Superior temporal gyrus (tissue), 1 donor: ENCODE results near the gene PCLO.
"Not testable (repeated sequence)": the region's sequence is repeated elsewhere in the genome, so short reads cannot be mapped to it uniquely, and the experiment has no call there.

ENCODE experiments used
- DNase-seq: peaks from one replicate; pipeline ENCODE4 v3.0.0-alpha.2; 2016; ENCODE audit errors: extremely low spot score

PCLO gene

GRCh38 chr7:82964150-82964882 is 198.4 kb downstream of the PCLO start:
- DNase-seq: no peak

- DNase-seq: no peak
Observed at GRCh38 chr7:82961240-82961639, 201.4 kb downstream of the PCLO start.

- no peak for DNase-seq
Observed at GRCh38 chr7:82959528-82959927, 203.2 kb downstream of the PCLO start.

- DNase-seq: no peak
Observed at GRCh38 chr7:82957521-82957920, 205.2 kb downstream of the PCLO start.

- DNase-seq: no peak
Observed at GRCh38 chr7:82953324-82954027, 209.2 kb downstream of the PCLO start.

GRCh38 chr7:82950436-82950835 is 212.2 kb downstream of the PCLO start:
- no peak for DNase-seq

GRCh38 chr7:82945480-82945879 is 217.2 kb downstream of the PCLO start:
- DNase-seq: no peak

GRCh38 chr7:82945056-82945455 is 217.6 kb downstream of the PCLO start:
- no peak for DNase-seq

GRCh38 chr7:82932516-82932915 is 230.2 kb downstream of the PCLO start:
- DNase-seq: no peak

GRCh38 chr7:82926477-82926876 is 236.2 kb downstream of the PCLO start:
- no peak for DNase-seq

GRCh38 chr7:82925331-82925730 is 237.4 kb downstream of the PCLO start:
- no peak for DNase-seq

GRCh38 chr7:82906502-82906901 is 256.2 kb downstream of the PCLO start:
- DNase-seq: no peak

GRCh38 chr7:82904871-82905270 is 257.8 kb downstream of the PCLO start:
- DNase-seq: no peak

GRCh38 chr7:82901098-82901497 is 261.6 kb downstream of the PCLO start:
- DNase-seq: not testable (repeated sequence)

- no peak for DNase-seq
Observed at GRCh38 chr7:82897500-82897899, 265.2 kb downstream of the PCLO start.

- DNase-seq: not testable (repeated sequence)
Observed at GRCh38 chr7:82894341-82894740, 268.3 kb downstream of the PCLO start.

- no peak for DNase-seq
Observed at GRCh38 chr7:82886324-82886723, 276.4 kb downstream of the PCLO start.

- DNase-seq: no peak
Observed at GRCh38 chr7:82865856-82866255, 296.8 kb downstream of the PCLO start.

GRCh38 chr7:82859106-82859850 is 303.4 kb downstream of the PCLO start:
- no peak for DNase-seq

GRCh38 chr7:82851121-82851520 is 311.6 kb downstream of the PCLO start:
- no peak for DNase-seq

- DNase-seq: no peak
Observed at GRCh38 chr7:82841828-82842227, 320.9 kb downstream of the PCLO start.

GRCh38 chr7:82840061-82840460 is 322.6 kb downstream of the PCLO start:
- DNase-seq: no peak

GRCh38 chr7:82839555-82839954 is 323.1 kb downstream of the PCLO start:
- no peak for DNase-seq
